Smooth muscle cell (in vitro differentiated cells): Measurements from ENCODE around the gene PPP6R1. TPM values are rescaled to one million over a fixed set of nuclear protein-coding genes. Genes with fewer than 3 reads are reported as not detected.

Source experiments
- DNase-seq: peaks from one replicate; lab custom pipeline; 2025; ENCODE audit not compliant: unreplicated experiment; lab: John Stamatoyannopoulos, UW
- H2AFZ ChIP-seq: fragments of 200-600 bp; sonication (generic); 2 replicates; pipeline ENCODE4 v1.6.0; 2016; ENCODE audit warnings: antibody characterized with exemption, low read depth, mild to moderate bottlenecking
- H3F3A ChIP-seq: fragments of 200-600 bp; sonication (generic); 2 replicates; pipeline ENCODE4 v1.6.0; 2017; ENCODE audit warnings: antibody characterized with exemption, low read depth
- H3K27ac ChIP-seq: fragments of 200-600 bp; sonication (generic); 2 replicates; pipeline ENCODE4 v1.5.1; 2016; ENCODE audit warnings: low read depth, mild to moderate bottlenecking
- H3K27me3 ChIP-seq: fragments of 200-600 bp; sonication (generic); 2 replicates; pipeline ENCODE4 v1.6.1; 2016; ENCODE audit warnings: low read depth, mild to moderate bottlenecking
- H3K36me3 ChIP-seq: fragments of 200-600 bp; sonication (generic); 2 replicates; pipeline ENCODE4 v1.5.1; 2016; ENCODE audit warnings: low read depth
- H3K4me1 ChIP-seq: fragments of 200-600 bp; sonication (generic); 2 replicates; pipeline ENCODE4 v1.5.1; 2016; ENCODE audit warnings: low read depth
- H3K4me2 ChIP-seq: fragments of 200-600 bp; sonication (generic); 2 replicates; pipeline ENCODE4 v1.6.0; 2016; ENCODE audit warnings: mild to moderate bottlenecking
- H3K4me3 ChIP-seq: fragments of 200-600 bp; sonication (generic); 2 replicates; pipeline ENCODE4 v1.5.1; 2016; ENCODE audit warnings: mild to moderate bottlenecking
- H3K79me2 ChIP-seq: fragments of 200-600 bp; sonication (generic); 2 replicates; pipeline ENCODE4 v1.6.0; 2016; ENCODE audit warnings: low read depth, mild to moderate bottlenecking
- H3K9ac ChIP-seq: fragments of 200-600 bp; sonication (generic); 2 replicates; pipeline ENCODE4 v1.6.0; 2016; ENCODE audit warnings: low read depth
- H3K9me3 ChIP-seq: fragments of 200-600 bp; sonication (generic); replicated peaks from 2 replicates; pipeline ENCODE4 v1.5.1; 2016; ENCODE audit warnings: low read depth
- H4K20me1 ChIP-seq: fragments of 200-600 bp; sonication (generic); 2 replicates; pipeline ENCODE4 v1.6.0; 2016; ENCODE audit warnings: low read depth
- CTCF ChIP-seq: fragments of 200-600 bp; sonication (generic); IDR thresholded peaks from 2 replicates; pipeline ENCODE4 v1.5.1; 2017; ENCODE audit warnings: borderline replicate concordance, mild to moderate bottlenecking, antibody characterized with exemption; ENCODE audit not compliant: insufficient read depth, poor library complexity, severe bottlenecking
- WGBS: methylation state at CpG from one replicate; pipeline ENCODE4 v1.1.7; 2016; ENCODE audit warnings: low lambda C conversion rate; 5-methylcytosine and 5-hydroxymethylcytosine counted together
- polyA plus RNA-seq: library from polyadenylated mRNA; unstranded; fragments of >200 nt; fragmentation: Nextera tagmentation; extraction: Ambion mirVana; gene quantifications from 2 replicates; pipeline ENCODE4 v1.2.1, GENCODE V29; 2016
- total RNA-seq: library from RNA; depleted of rRNA; stranded (reverse); fragments of >200 nt; gene quantifications from 2 replicates; pipeline ENCODE4 v1.2.3, GENCODE V29; 2014

The PPP6R1 gene
- total and polyA plus RNA-seq, 2 experiments from 2014 or later = 31.1 to 58.0 TPM

DNA sequence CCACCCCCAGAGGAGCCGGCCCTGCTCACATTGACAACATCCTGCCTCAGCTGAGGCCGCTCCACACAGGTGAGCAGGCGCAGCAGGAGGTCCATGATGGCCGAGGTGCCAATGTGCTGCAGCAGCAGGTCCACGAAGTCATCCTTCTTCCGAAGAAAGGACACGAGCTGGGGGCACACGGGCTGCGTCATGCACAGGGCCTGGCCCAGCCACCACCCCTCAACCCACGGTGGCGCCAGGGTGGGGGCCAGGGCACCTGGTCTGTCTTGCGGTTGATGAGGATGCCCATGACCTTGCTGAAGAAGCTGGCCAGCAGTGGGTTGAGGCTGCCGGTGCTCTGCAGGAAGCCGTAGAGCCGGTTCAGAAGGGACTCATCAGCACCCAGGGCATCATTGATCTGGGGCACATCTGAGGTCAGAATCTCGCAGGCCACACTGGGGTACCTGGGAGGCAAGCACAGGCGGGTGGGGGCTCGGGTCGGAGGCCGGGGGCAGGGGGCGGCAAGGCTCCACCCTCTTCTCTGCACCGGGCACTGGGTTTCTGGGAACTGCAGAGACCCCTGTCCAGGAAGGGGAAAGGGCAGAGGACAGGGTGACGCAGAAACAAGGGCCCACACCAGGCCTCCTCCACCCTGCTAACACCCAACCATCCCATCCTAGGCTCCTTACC, 13.4 kb downstream of the PPP6R1 start:
- Histone ChIP-seq H3K9me3 (no peaks in the 10 kb centered on the region), H3F3A (no peaks in the 10 kb centered on the region), H3K79me2 (peaks cover 37% of the 10 kb centered on the region), H3K27ac (no peak overlapping the region), H3K4me3 (no peak overlapping the region), H4K20me1 (peaks cover 67% of the 10 kb centered on the region), H3K36me3 (no peaks in the 10 kb centered on the region), H3K4me2 (no peak overlapping the region), H3K27me3 (no peaks in the 10 kb centered on the region), H3K9ac (no peak overlapping the region), H3K4me1 (no peaks in the 10 kb centered on the region), H2AFZ (no peak overlapping the region)
- no peak for TF ChIP-seq CTCF
- DNase-seq = no peak
- WGBS = 95% methylated on average over 16 of the region's 23 CpGs

DNA sequence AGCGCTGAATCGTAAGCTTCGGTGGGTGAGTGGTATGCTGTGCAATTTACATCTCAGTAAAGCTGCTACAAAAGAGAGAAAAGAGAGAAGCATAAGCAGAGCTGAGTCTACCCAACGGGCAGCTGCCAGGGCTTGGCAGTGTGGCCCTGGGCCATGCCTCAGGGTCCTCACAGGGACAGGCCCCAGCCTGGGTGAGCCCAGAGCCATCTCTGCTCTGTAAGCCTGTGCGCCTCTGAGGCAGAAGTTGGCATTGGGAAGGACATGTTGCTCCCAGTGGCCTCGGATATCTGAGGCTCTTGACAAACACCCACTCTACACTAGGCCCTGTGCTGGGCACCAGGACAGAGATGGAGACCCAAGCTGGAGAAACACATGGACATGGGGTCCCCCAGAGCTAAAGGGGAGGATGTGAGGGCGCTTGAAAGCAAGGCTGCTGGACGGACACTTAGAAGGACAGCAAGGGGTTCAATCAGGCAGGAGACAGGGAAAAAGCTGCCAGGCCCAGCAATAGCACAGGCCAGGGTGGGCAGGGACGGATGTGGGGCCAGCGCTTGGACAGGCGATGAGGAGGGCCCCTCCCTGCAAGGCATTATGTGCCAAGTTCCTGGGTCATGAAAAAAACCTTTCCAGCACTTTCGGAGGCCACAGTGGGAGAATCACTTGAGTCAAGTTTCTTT, 14.7 kb downstream of the PPP6R1 start:
- Histone ChIP-seq H2AFZ (no peak overlapping the region), H4K20me1 (peaks cover 55% of the 10 kb centered on the region), H3K27ac (no peak overlapping the region), H3K36me3 (no peaks in the 10 kb centered on the region), H3K9me3 (no peaks in the 10 kb centered on the region), H3K4me2 (no peak overlapping the region), H3K9ac (no peak overlapping the region), H3F3A (no peaks in the 10 kb centered on the region), H3K79me2 (peaks cover 25% of the 10 kb centered on the region), H3K27me3 (no peaks in the 10 kb centered on the region), H3K4me3 (no peak overlapping the region), H3K4me1 (no peaks in the 10 kb centered on the region)
- no peak for TF ChIP-seq CTCF
- 99% methylated on average over 12 of the region's 12 CpGs for WGBS
- DNase-seq = no peak

GRCh38 chr19:55242517-55242916, 16.3 kb downstream of the PPP6R1 start:
- TF ChIP-seq CTCF = no peak
- Histone ChIP-seq H3K79me2 (peaks cover 10% of the 10 kb centered on the region), H3K36me3 (no peaks in the 10 kb centered on the region), H3K27me3 (no peaks in the 10 kb centered on the region), H2AFZ (no peak overlapping the region), H3F3A (no peaks in the 10 kb centered on the region), H3K9ac (no peak overlapping the region), H3K27ac (no peak overlapping the region), H3K9me3 (no peaks in the 10 kb centered on the region), H3K4me1 (no peaks in the 10 kb centered on the region), H4K20me1 (peaks cover 39% of the 10 kb centered on the region), H3K4me3 (no peak overlapping the region), H3K4me2 (no peak overlapping the region)
- 87% methylated on average over 7 of the region's 7 CpGs for WGBS
- DNase-seq = no peak
